CD4-positive, CD25-positive, alpha-beta regulatory T cell (primary cell): ENCODE measurements around the gene SLC38A2. TPM values are rescaled to one million over a fixed set of nuclear protein-coding genes. Genes with fewer than 3 reads are reported as not detected.

Source experiments
- ATAC-seq, 2 donors: fragments of 150-1000 bp; cut with Tn5 transposase; one replicate each; pipeline ENCODE4 v1.10.0; 2021; ENCODE audit warnings: low read depth in 2 of 2, moderate number of reproducible peaks in 2 of 2, moderate library complexity in 1 of 2
- DNase-seq, 3 donors: peaks; one replicate each; pipeline versions ENCODE4 v3.0.0 to v3.0.0-alpha.2; 2012 to 2022; ENCODE audit warnings: mixed read lengths in 1 of 3
- H3K27ac ChIP-seq: one replicate; pipeline ENCODE4 v1.7.0; 2013; ENCODE audit warnings: mild to moderate bottlenecking, low read length; ENCODE audit not compliant: insufficient read depth, poor library complexity, severe bottlenecking
- H3K27me3 ChIP-seq: one replicate; pipeline ENCODE4 v1.7.0; 2013; ENCODE audit warnings: low read length; ENCODE audit not compliant: control insufficient read depth, insufficient read depth
- H3K36me3 ChIP-seq: one replicate; pipeline ENCODE4 v1.7.0; 2013; ENCODE audit warnings: mild to moderate bottlenecking, low read length, moderate library complexity; ENCODE audit not compliant: control insufficient read depth, insufficient read depth
- H3K4me1 ChIP-seq: 2 replicates; pipeline ENCODE4 v1.7.0; 2013; ENCODE audit warnings: mild to moderate bottlenecking, low read length; ENCODE audit not compliant: insufficient read depth, control insufficient read depth, poor library complexity, severe bottlenecking
- H3K4me3 ChIP-seq: one replicate; pipeline ENCODE4 v1.7.0; 2013; ENCODE audit warnings: low read depth, mild to moderate bottlenecking, low read length, moderate library complexity
- H3K9me3 ChIP-seq, 2 experiments: 1 replicate in 1 of 2; 2 replicates in 1 of 2; pipeline ENCODE4 v1.7.0; 2013; ENCODE audit warnings: low read length in 2 of 2, mild to moderate bottlenecking in 1 of 2, moderate library complexity in 1 of 2; ENCODE audit not compliant: control insufficient read depth in 2 of 2
- H3K27ac Mint-ChIP-seq, 3 donors: one replicate each; pipeline ENCODE4 v1.8.0; 2020 to 2022; ENCODE audit warnings: mild to moderate bottlenecking in 3 of 3, mixed read lengths in 3 of 3, moderate library complexity in 2 of 3
- H3K27me3 Mint-ChIP-seq: one replicate; pipeline ENCODE4 v1.8.0; 2022; ENCODE audit warnings: mild to moderate bottlenecking, mixed read lengths
- H3K36me3 Mint-ChIP-seq: one replicate; pipeline ENCODE4 v1.8.0; 2020; ENCODE audit warnings: mixed read lengths
- H3K4me1 Mint-ChIP-seq, 4 donors: one replicate each; pipeline ENCODE4 v1.8.0; 2020 to 2022; ENCODE audit warnings: mixed read lengths in 4 of 4, mild to moderate bottlenecking in 1 of 4
- H3K4me3 Mint-ChIP-seq, 4 donors: one replicate each; pipeline ENCODE4 v1.8.0; 2020 to 2022; ENCODE audit warnings: mild to moderate bottlenecking in 4 of 4, mixed read lengths in 4 of 4, moderate library complexity in 3 of 4
- H3K9me3 Mint-ChIP-seq, 7 donors: one replicate each; pipeline ENCODE4 v1.8.0; 2020 to 2022; ENCODE audit warnings: mixed read lengths in 7 of 7, mild to moderate bottlenecking in 3 of 7, moderate library complexity in 2 of 7
- polyA plus RNA-seq, 4 donors: library from polyadenylated mRNA; unstranded; fragments of 300-500 nt; fragmentation: Illumina TruSeq; gene quantifications; one replicate each; pipeline ENCODE4 v1.2.3, GENCODE V29; 2021
- total RNA-seq: library from RNA; stranded (reverse); gene quantifications from one replicate; pipeline ENCODE4 v1.2.3, GENCODE V29; 2022

SLC38A2 gene
- total and polyA plus RNA-seq, 5 donors from 2014 or later = 53.0 to 186 (median 90.1) TPM

DNA sequence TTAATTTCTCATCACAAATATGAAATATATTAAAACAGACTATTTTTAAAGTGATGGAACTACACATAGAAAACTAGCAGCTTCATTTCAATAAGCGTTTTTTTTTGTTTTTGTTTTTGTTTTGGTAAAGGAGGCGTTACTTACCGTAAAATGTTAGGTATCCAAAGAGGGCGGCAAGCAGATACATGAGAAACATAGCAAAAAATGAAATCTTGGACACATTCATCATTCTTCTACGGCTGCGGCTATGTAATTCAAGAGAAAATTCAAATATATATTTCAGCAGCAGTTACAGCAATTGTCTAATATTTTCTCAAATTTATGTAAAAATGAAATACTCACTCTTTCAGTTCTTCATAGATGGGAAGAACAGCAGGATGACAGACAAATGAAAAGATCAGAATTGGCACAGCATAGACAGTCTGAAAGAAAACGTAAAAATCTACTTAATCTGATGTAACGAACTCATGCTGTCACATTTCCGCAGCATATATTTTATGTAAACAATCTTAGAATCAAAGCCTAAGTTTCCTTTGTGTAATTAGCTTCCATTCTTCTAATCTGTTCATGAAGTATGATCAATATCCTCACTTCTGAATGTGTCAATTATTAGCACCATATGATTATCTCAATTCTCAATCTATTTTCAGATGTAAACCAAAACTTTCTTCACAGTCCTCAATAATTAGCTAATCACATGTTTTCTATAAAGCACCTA lies 8.8 kb downstream of the SLC38A2 start:
- Histone ChIP-seq H3K27me3 (no peaks in the 10 kb centered on the region), H3K27ac (no peak overlapping the region), H3K9me3 (no peaks in the 10 kb centered on the region), H3K4me3 (no peak overlapping the region), H3K36me3 (peaks cover 99% of the 10 kb centered on the region), H3K4me1 (peaks cover 40% of the 10 kb centered on the region)
- no peaks in the 10 kb centered on the region for H3K27me3 Mint-ChIP-seq
- peak overlapping the region in 1 of 3 donors; percentile 38 for H3K27ac Mint-ChIP-seq
- peak overlapping the region in 2 of 4 donors; percentile 7 to 28 for H3K4me3 Mint-ChIP-seq
- ATAC-seq = no peak
- H3K9me3 Mint-ChIP-seq = no peaks in the 10 kb centered on the region
- peaks cover 41 to 79% (median 65%) of the 10 kb centered on the region in 4 donors for H3K4me1 Mint-ChIP-seq
- H3K36me3 Mint-ChIP-seq = peaks cover 79% of the 10 kb centered on the region
- DNase-seq = no peak

DNA sequence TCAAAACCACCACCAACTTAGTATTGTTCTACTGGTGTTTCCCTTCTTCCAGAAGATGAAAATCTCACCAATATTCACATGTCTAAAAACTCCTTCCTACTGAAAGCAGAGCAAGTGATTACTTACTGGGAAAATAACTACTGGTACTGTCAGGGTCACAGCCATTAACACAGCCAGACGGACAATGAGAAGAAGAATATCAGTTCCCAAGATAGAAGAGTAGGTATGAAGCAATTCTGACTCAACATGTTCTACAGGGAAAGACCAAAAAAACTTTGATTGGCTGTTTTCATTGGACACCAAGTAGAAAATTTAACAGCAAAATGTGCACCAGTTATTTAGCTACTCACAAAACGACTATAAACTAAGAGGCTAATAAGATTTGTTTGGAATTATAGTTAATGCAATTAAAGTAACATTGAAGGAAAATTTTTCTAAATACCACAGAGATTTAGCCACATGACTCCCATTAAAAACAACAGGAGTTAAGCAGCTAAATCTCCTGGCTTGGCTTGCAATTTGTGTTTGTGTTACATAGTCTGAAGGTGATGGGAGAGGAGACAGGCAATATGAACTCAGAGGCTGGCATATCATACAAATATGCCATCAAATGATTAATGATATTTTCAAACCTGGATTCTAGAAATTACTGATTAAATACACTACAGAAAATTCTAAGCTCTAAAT lies 9.5 kb downstream of the SLC38A2 start:
- peak overlapping the region; percentile 27 for H3K27ac ChIP-seq
- peaks cover 33% of the 10 kb centered on the region for H3K4me1 ChIP-seq
- peak overlapping the region in 3 of 4 donors; percentile 11 to 30 (median 28) for H3K4me3 Mint-ChIP-seq

DNA sequence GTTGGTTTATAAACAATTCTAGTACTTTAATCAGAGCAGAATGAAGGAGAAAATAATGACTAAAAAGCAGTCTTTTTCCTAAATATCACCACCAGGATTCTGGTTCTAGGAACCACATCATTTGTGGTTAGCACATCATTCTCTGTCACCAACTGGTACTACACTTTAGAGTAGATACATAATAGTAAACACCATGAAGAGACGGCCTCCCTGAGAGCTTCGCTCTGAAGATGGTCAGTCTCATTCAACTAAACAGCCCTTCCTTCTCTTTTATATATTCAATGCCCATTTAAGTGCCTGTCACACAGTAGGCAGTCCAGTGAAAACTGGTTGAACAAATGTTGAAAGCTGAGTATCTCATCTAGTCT lies 10.9 kb downstream of the SLC38A2 start:
- Histone ChIP-seq H3K4me1 (peaks cover 19% of the 10 kb centered on the region), H3K27ac (peak overlapping the region; percentile 38), H3K4me3 (peak overlapping the region; percentile 21), H3K27me3 (no peaks in the 10 kb centered on the region), H3K9me3 (no peaks in the 10 kb centered on the region), H3K36me3 (peaks cover 80% of the 10 kb centered on the region)
- Mint-ChIP-seq H3K9me3 (no peaks in the 10 kb centered on the region), H3K4me1 (peaks cover 29 to 58% (median 46%) of the 10 kb centered on the region in 4 donors), H3K27ac (peak overlapping the region; percentile 45 to 62 (median 55)), H3K36me3 (peaks cover 65% of the 10 kb centered on the region), H3K4me3 (no peak overlapping the region), H3K27me3 (no peaks in the 10 kb centered on the region)
- no peak for ATAC-seq
- no peak for DNase-seq

More for the DNA sequence above, 9.5 kb downstream of the SLC38A2 start:
- no peak for DNase-seq
- no peaks in the 10 kb centered on the region for H3K9me3 Mint-ChIP-seq
- peak overlapping the region; percentile 31 to 80 (median 72) for H3K27ac Mint-ChIP-seq
- ATAC-seq = no peak
- H3K27me3 Mint-ChIP-seq = no peaks in the 10 kb centered on the region
- Histone ChIP-seq H3K9me3 (no peaks in the 10 kb centered on the region), H3K27me3 (no peaks in the 10 kb centered on the region), H3K4me3 (no peak overlapping the region), H3K36me3 (peaks cover 94% of the 10 kb centered on the region)
- H3K36me3 Mint-ChIP-seq = peaks cover 79% of the 10 kb centered on the region
- H3K4me1 Mint-ChIP-seq = peaks cover 41 to 72% (median 59%) of the 10 kb centered on the region in 4 donors

DNA sequence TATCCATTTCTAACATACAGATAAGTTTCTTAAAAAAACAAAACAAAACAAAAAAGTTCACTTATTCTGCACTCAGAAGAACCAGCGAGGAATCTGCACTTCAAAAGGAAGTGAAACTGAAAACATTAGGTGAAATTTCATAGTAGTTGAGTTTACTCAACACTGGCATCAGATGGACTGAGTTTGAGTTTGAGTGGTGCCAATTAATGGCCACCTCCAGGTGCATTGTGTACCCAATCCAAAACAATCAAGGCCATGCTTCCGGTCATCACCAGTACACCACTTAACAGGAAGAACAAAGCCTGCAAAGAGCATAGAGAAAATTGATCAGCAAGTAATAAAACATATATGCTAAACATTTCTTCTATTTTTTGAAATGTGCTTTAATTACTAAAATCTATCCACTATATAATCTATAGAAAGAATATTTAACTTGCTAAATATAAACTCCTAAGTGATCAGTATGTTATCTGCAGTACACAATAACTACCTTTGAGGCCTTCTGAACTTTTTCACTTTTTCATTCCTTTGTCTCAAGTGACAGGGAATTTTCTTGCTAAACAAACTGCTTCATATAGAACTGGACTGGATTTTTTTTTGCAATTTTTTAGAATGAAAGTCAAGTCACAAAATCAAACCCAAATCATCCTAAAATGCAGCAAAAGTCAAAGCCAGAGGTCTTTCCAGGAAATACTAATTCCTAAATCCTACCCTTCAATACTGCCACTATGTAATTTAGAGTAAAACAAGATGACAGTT lies 11.5 kb downstream of the SLC38A2 start:
- Mint-ChIP-seq H3K4me1 (peaks cover 29 to 55% (median 45%) of the 10 kb centered on the region in 4 donors), H3K9me3 (no peaks in the 10 kb centered on the region), H3K27me3 (no peaks in the 10 kb centered on the region), H3K4me3 (no peak overlapping the region), H3K36me3 (peaks cover 65% of the 10 kb centered on the region), H3K27ac (peak overlapping the region in 1 of 3 donors; percentile 45)
- H3K27ac ChIP-seq = peak overlapping the region; percentile 38
- H3K27me3 ChIP-seq = no peaks in the 10 kb centered on the region
- peaks cover 74% of the 10 kb centered on the region for H3K36me3 ChIP-seq
- H3K4me3 ChIP-seq = peak overlapping the region; percentile 21
- H3K4me1 ChIP-seq = peaks cover 19% of the 10 kb centered on the region
- ATAC-seq (no peak), DNase-seq (peak in 1 of 3 donors; percentile 43)
- no peaks in the 10 kb centered on the region for H3K9me3 ChIP-seq

DNA sequence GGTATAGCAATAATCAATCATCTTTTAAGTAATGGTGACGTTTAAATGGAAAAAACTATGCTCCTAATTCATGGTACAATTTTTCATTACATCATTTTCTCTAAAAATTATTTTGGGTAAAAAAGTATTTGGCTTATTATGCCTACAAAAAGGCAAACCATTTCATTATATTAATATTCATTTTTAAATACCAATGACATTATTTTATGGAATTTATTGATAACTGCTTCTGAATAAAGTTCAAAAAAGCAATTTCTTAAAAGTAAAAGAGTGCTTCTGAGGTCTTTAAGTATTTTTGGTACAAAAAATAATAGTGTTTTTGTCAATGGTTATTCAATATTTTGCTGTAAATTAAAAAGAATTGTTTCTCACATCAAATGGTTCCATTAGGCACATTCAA lies 12.2 kb downstream of the SLC38A2 start:
- Histone ChIP-seq H3K9me3 (no peaks in the 10 kb centered on the region), H3K27ac (no peak overlapping the region), H3K4me1 (peaks cover 14% of the 10 kb centered on the region), H3K27me3 (no peaks in the 10 kb centered on the region), H3K36me3 (peaks cover 67% of the 10 kb centered on the region), H3K4me3 (no peak overlapping the region)
- peaks cover 29 to 48% (median 39%) of the 10 kb centered on the region in 4 donors for H3K4me1 Mint-ChIP-seq
- H3K27ac Mint-ChIP-seq = peak overlapping the region in 1 of 3 donors; percentile 45
- H3K36me3 Mint-ChIP-seq = peaks cover 59% of the 10 kb centered on the region
- no peak overlapping the region for H3K4me3 Mint-ChIP-seq
- DNase-seq = no peak
- no peaks in the 10 kb centered on the region for H3K9me3 Mint-ChIP-seq
- ATAC-seq = no peak
- no peaks in the 10 kb centered on the region for H3K27me3 Mint-ChIP-seq

DNA sequence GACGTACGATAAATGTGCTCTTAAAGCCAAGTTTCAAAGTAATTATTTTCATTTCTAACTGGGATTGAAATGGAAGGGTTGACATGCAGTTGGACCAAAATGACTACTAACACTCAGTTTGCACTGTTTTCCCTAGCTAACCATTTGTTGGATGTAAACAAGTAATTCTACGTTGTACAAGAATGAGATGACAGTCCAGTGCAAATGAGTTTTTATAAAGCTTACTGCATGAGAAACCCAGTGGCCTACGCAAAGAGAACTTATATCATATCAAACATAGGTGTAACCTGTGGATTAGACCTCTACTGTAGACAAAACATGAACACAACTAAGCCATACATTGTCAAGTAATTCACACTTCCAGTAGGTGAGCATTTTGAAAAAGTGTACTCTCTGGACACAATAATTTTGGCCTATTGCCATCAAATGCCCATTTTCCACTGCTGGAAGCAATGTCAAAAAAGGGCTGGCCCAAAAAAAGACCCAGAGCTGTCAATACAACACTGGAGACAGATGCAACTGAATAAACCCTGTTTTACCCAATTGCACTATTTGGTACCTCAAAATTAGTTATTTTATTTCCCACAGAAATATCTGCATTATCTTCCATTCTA lies 12.8 kb downstream of the SLC38A2 start:
- H3K9me3 Mint-ChIP-seq = no peaks in the 10 kb centered on the region
- peaks cover 53% of the 10 kb centered on the region for H3K36me3 Mint-ChIP-seq
- no peak overlapping the region for H3K27ac ChIP-seq
- H3K4me1 ChIP-seq = peaks cover 14% of the 10 kb centered on the region
- no peak for DNase-seq
- no peak for ATAC-seq
- no peaks in the 10 kb centered on the region for H3K9me3 ChIP-seq
- no peak overlapping the region for H3K27ac Mint-ChIP-seq
- H3K36me3 ChIP-seq = peaks cover 61% of the 10 kb centered on the region
- H3K4me3 Mint-ChIP-seq = no peak overlapping the region
- H3K27me3 Mint-ChIP-seq = no peaks in the 10 kb centered on the region
- peaks cover 29 to 42% (median 34%) of the 10 kb centered on the region in 4 donors for H3K4me1 Mint-ChIP-seq
- H3K4me3 ChIP-seq = no peak overlapping the region
- H3K27me3 ChIP-seq = no peaks in the 10 kb centered on the region
